Measurements from ENCODE around the gene ERLEC1. TPM values are rescaled to one million over a fixed set of nuclear protein-coding genes. Genes with fewer than 3 reads are reported as not detected.

ERLEC1 gene
- total and polyA plus RNA-seq, 4 experiments from 2014 or later, result 32.4 to 47.3 (median 35.3) TPM

- CTCF ChIA-PET (ENCODE audit: partially characterized antibody), result no interaction called here
Observed at GRCh38 chr2:53793261-53793660, 6.4 kb downstream of the ERLEC1 start.

GRCh38 chr2:53793821-53794220, 7.0 kb downstream of the ERLEC1 start:
- Histone ChIP-seq H3K9me3 (ENCODE audit: control insufficient read depth in 1 of 2, low read length in 2 of 2) (no peaks in the 10 kb centered on the region), H3K4me1 (ENCODE audit: insufficient read depth, low read length) (peaks cover 6% of the 10 kb centered on the region), H3K4me3 (ENCODE audit: low read length in 2 of 2) (no peak overlapping the region), H3K27ac (ENCODE audit: low read depth, low read length) (no peak overlapping the region), H3K27me3 (ENCODE audit: insufficient read depth, low read length) (no peaks in the 10 kb centered on the region), H3K36me3 (ENCODE audit: insufficient read depth, low read length) (peaks cover 7% of the 10 kb centered on the region)
- Mint-ChIP-seq H3K9me3 (no peaks in the 10 kb centered on the region), H3K27ac (peak overlapping the region in 1 of 7 donors; percentile 36), H3K27me3 (no peaks in the 10 kb centered on the region), H3K4me3 (no peak overlapping the region), H3K36me3 (peaks cover 17 to 20% of the 10 kb centered on the region in 2 donors), H3K4me1 (peaks cover 9 to 23% (median 14%) of the 10 kb centered on the region in 4 donors)
- ChIA-PET CTCF (ENCODE audit: partially characterized antibody) (no interaction called here), POLR2A (ENCODE audit: partially characterized antibody) (no interaction called here)
- intact Hi-C loops (cut with micrococcal nuclease), result no loop called here
- no peak for DNase-seq

More at GRCh38 chr2:53793261-53793660, 6.4 kb downstream of the ERLEC1 start:
- Mint-ChIP-seq H3K27me3 (no peaks in the 10 kb centered on the region), H3K27ac (peak overlapping the region in 1 of 7 donors; percentile 30), H3K4me1 (peaks cover 9 to 28% (median 19%) of the 10 kb centered on the region in 4 donors), H3K9me3 (no peaks in the 10 kb centered on the region), H3K4me3 (no peak overlapping the region), H3K36me3 (peaks cover 16 to 17% of the 10 kb centered on the region in 2 donors)
- no peak overlapping the region for H3K27ac ChIP-seq (ENCODE audit: low read depth, low read length)
- H3K9me3 ChIP-seq (ENCODE audit: control insufficient read depth in 1 of 2, low read length in 2 of 2), result no peaks in the 10 kb centered on the region
- no peak for DNase-seq
- H3K4me3 ChIP-seq (ENCODE audit: low read length in 2 of 2), result no peak overlapping the region
- H3K27me3 ChIP-seq (ENCODE audit: insufficient read depth, low read length), result no peaks in the 10 kb centered on the region
- POLR2A ChIA-PET (ENCODE audit: partially characterized antibody), result no interaction called here
- H3K36me3 ChIP-seq (ENCODE audit: insufficient read depth, low read length), result peaks cover 7% of the 10 kb centered on the region
- H3K4me1 ChIP-seq (ENCODE audit: insufficient read depth, low read length), result peaks cover 12% of the 10 kb centered on the region
- intact Hi-C loops (cut with micrococcal nuclease), result no loop called here

GRCh38 chr2:53801547-53801946, 14.7 kb downstream of the ERLEC1 start:
- H3K4me1 Mint-ChIP-seq, result peaks cover 0 to 7% (median 1%) of the 10 kb centered on the region in 4 donors
- Histone ChIP-seq H3K36me3 (ENCODE audit: insufficient read depth, low read length) (peaks cover 16% of the 10 kb centered on the region), H3K27me3 (ENCODE audit: insufficient read depth, low read length) (no peaks in the 10 kb centered on the region), H3K27ac (ENCODE audit: low read depth, low read length) (no peak overlapping the region), H3K9me3 (ENCODE audit: control insufficient read depth in 1 of 2, low read length in 2 of 2) (no peaks in the 10 kb centered on the region), H3K4me1 (ENCODE audit: insufficient read depth, low read length) (no peaks in the 10 kb centered on the region), H3K4me3 (ENCODE audit: low read length in 2 of 2) (no peak overlapping the region)
- ChIA-PET CTCF (ENCODE audit: partially characterized antibody) (interaction anchor here (0.6 kb wide), 1 partner anchor 192 kb away, joined by 3 read pairs; no protein-coding TSS in a partner anchor), POLR2A (ENCODE audit: partially characterized antibody) (no interaction called here)
- no peak overlapping the region for H3K4me3 Mint-ChIP-seq
- peaks cover 31 to 48% of the 10 kb centered on the region in 2 donors for H3K36me3 Mint-ChIP-seq
- H3K9me3 Mint-ChIP-seq, result no peaks in the 10 kb centered on the region
- H3K27ac Mint-ChIP-seq, result no peak overlapping the region
- intact Hi-C loops (cut with micrococcal nuclease), result no loop called here
- DNase-seq, result no peak
- no peaks in the 10 kb centered on the region for H3K27me3 Mint-ChIP-seq

- peaks cover 38 to 54% of the 10 kb centered on the region in 2 donors for H3K36me3 Mint-ChIP-seq
- intact Hi-C loops (cut with micrococcal nuclease), result no loop called here
- H3K4me3 Mint-ChIP-seq, result no peak overlapping the region
- ChIA-PET POLR2A (ENCODE audit: partially characterized antibody) (no interaction called here), CTCF (ENCODE audit: partially characterized antibody) (interaction anchor here (0.8 kb wide), 1 partner anchor 25 kb away, joined by 3 read pairs; no protein-coding TSS in a partner anchor)
- Histone ChIP-seq H3K27me3 (ENCODE audit: insufficient read depth, low read length) (no peaks in the 10 kb centered on the region), H3K36me3 (ENCODE audit: insufficient read depth, low read length) (peaks cover 21% of the 10 kb centered on the region), H3K27ac (ENCODE audit: low read depth, low read length) (no peak overlapping the region), H3K9me3 (ENCODE audit: control insufficient read depth in 1 of 2, low read length in 2 of 2) (no peaks in the 10 kb centered on the region), H3K4me3 (ENCODE audit: low read length in 2 of 2) (no peak overlapping the region), H3K4me1 (ENCODE audit: insufficient read depth, low read length) (no peaks in the 10 kb centered on the region)
- no peak for DNase-seq
- peaks cover 0 to 7% (median 3%) of the 10 kb centered on the region in 4 donors for H3K4me1 Mint-ChIP-seq
- H3K9me3 Mint-ChIP-seq, result no peaks in the 10 kb centered on the region
- H3K27ac Mint-ChIP-seq, result peak overlapping the region in 3 of 7 donors; percentile 9 to 37 (median 12)
- H3K27me3 Mint-ChIP-seq, result no peaks in the 10 kb centered on the region
Observed at GRCh38 chr2:53802617-53803151, 15.8 kb downstream of the ERLEC1 start.

- H3K36me3 ChIP-seq (ENCODE audit: insufficient read depth, low read length), result peaks cover 64% of the 10 kb centered on the region
- Mint-ChIP-seq H3K27me3 (no peaks in the 10 kb centered on the region), H3K4me3 (no peak overlapping the region), H3K9me3 (no peaks in the 10 kb centered on the region), H3K27ac (no peak overlapping the region), H3K36me3 (peaks cover 50 to 80% of the 10 kb centered on the region in 2 donors), H3K4me1 (peaks cover 0 to 3% (median 0%) of the 10 kb centered on the region in 4 donors)
- H3K27ac ChIP-seq (ENCODE audit: low read depth, low read length), result no peak overlapping the region
- H3K4me3 ChIP-seq (ENCODE audit: low read length in 2 of 2), result no peak overlapping the region
- H3K27me3 ChIP-seq (ENCODE audit: insufficient read depth, low read length), result no peaks in the 10 kb centered on the region
- no peak for DNase-seq
- CTCF ChIA-PET (ENCODE audit: partially characterized antibody), result no interaction called here
- POLR2A ChIA-PET (ENCODE audit: partially characterized antibody), result no interaction called here
- intact Hi-C loops (cut with micrococcal nuclease), result no loop called here
- H3K9me3 ChIP-seq (ENCODE audit: control insufficient read depth in 1 of 2, low read length in 2 of 2), result no peaks in the 10 kb centered on the region
- H3K4me1 ChIP-seq (ENCODE audit: insufficient read depth, low read length), result no peaks in the 10 kb centered on the region
Observed at GRCh38 chr2:53811601-53812000, 24.8 kb downstream of the ERLEC1 start.

- H3K36me3 Mint-ChIP-seq, result peaks cover 55 to 81% of the 10 kb centered on the region in 2 donors
Observed at GRCh38 chr2:53813151-53813550, 26.3 kb downstream of the ERLEC1 start.

GRCh38 chr2:53818854-53819435, 32.1 kb downstream of the ERLEC1 start:
- no peaks in the 10 kb centered on the region for H3K27me3 ChIP-seq (ENCODE audit: insufficient read depth, low read length)
- H3K36me3 Mint-ChIP-seq, result peaks cover 31 to 43% of the 10 kb centered on the region in 2 donors
- H3K4me1 ChIP-seq (ENCODE audit: insufficient read depth, low read length), result no peaks in the 10 kb centered on the region
- no peaks in the 10 kb centered on the region for H3K9me3 ChIP-seq (ENCODE audit: control insufficient read depth in 1 of 2, low read length in 2 of 2)
- H3K36me3 ChIP-seq (ENCODE audit: insufficient read depth, low read length), result peaks cover 40% of the 10 kb centered on the region
- H3K9me3 Mint-ChIP-seq, result no peaks in the 10 kb centered on the region
- no peaks in the 10 kb centered on the region for H3K27me3 Mint-ChIP-seq
- ChIA-PET CTCF (ENCODE audit: partially characterized antibody) (no interaction called here), POLR2A (ENCODE audit: partially characterized antibody) (no interaction called here)
- no peak overlapping the region for H3K4me3 ChIP-seq (ENCODE audit: low read length in 2 of 2)
- no peak overlapping the region for H3K4me3 Mint-ChIP-seq
- H3K27ac Mint-ChIP-seq, result peak overlapping the region in 1 of 7 donors; percentile 53
- intact Hi-C loops (cut with micrococcal nuclease), result no loop called here
- no peaks in the 10 kb centered on the region for H3K4me1 Mint-ChIP-seq
- no peak for DNase-seq
- no peak overlapping the region for H3K27ac ChIP-seq (ENCODE audit: low read depth, low read length)

More at GRCh38 chr2:53813151-53813550, 26.3 kb downstream of the ERLEC1 start:
- Histone ChIP-seq H3K36me3 (ENCODE audit: insufficient read depth, low read length) (peaks cover 67% of the 10 kb centered on the region), H3K4me1 (ENCODE audit: insufficient read depth, low read length) (no peaks in the 10 kb centered on the region), H3K9me3 (ENCODE audit: control insufficient read depth in 1 of 2, low read length in 2 of 2) (no peaks in the 10 kb centered on the region), H3K27me3 (ENCODE audit: insufficient read depth, low read length) (no peaks in the 10 kb centered on the region), H3K27ac (ENCODE audit: low read depth, low read length) (no peak overlapping the region), H3K4me3 (ENCODE audit: low read length in 2 of 2) (no peak overlapping the region)
- DNase-seq, result no peak
- no peaks in the 10 kb centered on the region for H3K4me1 Mint-ChIP-seq
- H3K27me3 Mint-ChIP-seq, result no peaks in the 10 kb centered on the region
- no peaks in the 10 kb centered on the region for H3K9me3 Mint-ChIP-seq
- intact Hi-C loops (cut with micrococcal nuclease), result no loop called here
- peak overlapping the region in 1 of 7 donors; percentile 71 for H3K27ac Mint-ChIP-seq
- no peak overlapping the region for H3K4me3 Mint-ChIP-seq
- ChIA-PET CTCF (ENCODE audit: partially characterized antibody) (no interaction called here), POLR2A (ENCODE audit: partially characterized antibody) (interaction anchor here (0.6 kb wide), 1 partner anchor 420 kb away, joined by 4 read pairs; no protein-coding TSS in a partner anchor)
